Left ventricle myocardium inferior (tissue), 1 donor: ENCODE results near the gene NAV2. TPM values are rescaled to one million over a fixed set of nuclear protein-coding genes. Genes with fewer than 3 reads are reported as not detected.
A peak's percentile ranks its signal among the peaks of the same experiment; 100 is the strongest.

Experiments
- DNase-seq: peaks from one replicate; pipeline ENCODE4 v3.0.0-alpha.2; 2020
- H3K27ac ChIP-seq: fragments of 200-600 bp; replicated peaks from 2 replicates; pipeline ENCODE4 v1.8.0; 2021
- H3K27me3 ChIP-seq: fragments of 200-600 bp; 2 replicates; pipeline ENCODE4 v1.8.0; 2021; ENCODE audit warnings: low read depth
- H3K36me3 ChIP-seq: fragments of 200-600 bp; 2 replicates; pipeline ENCODE4 v1.8.0; 2021
- H3K4me1 ChIP-seq: fragments of 200-600 bp; 2 replicates; pipeline ENCODE4 v1.8.0; 2021
- H3K4me3 ChIP-seq: fragments of 200-600 bp; 2 replicates; pipeline ENCODE4 v1.8.0; 2021; ENCODE audit warnings: mild to moderate bottlenecking, moderate library complexity
- H3K9me3 ChIP-seq: fragments of 200-600 bp; replicated peaks from 2 replicates; pipeline ENCODE4 v1.8.0; 2021
- intact Hi-C: fragments of 100-400 bp; cut with micrococcal nuclease; formaldehyde crosslinking; loops from one replicate; pipeline ENCODE4 v1.11.0; 2022
- total RNA-seq: library from RNA; stranded (reverse); fragmentation: NEBNext Ultra II Directional; extraction: Animal tissue kit (Norgen Biotek cat#: 25700); gene quantifications from one replicate; pipeline ENCODE4 v1.2.1, GENCODE V29; 2021
- TF ChIP-seq, protein P1 (sequence below): fragments of 200-600 bp; IDR thresholded peaks from 2 replicates; pipeline ENCODE4 v1.8.0; 2021; ENCODE audit warnings: antibody characterized with exemption, mild to moderate bottlenecking, borderline replicate concordance
- donor health status: DM: no; HTN: yes; CAD: no; lungs with severe emphysema.

NAV2 gene
- total RNA-seq, 1 donor from 2014 or later = 14.3 TPM

DNA sequence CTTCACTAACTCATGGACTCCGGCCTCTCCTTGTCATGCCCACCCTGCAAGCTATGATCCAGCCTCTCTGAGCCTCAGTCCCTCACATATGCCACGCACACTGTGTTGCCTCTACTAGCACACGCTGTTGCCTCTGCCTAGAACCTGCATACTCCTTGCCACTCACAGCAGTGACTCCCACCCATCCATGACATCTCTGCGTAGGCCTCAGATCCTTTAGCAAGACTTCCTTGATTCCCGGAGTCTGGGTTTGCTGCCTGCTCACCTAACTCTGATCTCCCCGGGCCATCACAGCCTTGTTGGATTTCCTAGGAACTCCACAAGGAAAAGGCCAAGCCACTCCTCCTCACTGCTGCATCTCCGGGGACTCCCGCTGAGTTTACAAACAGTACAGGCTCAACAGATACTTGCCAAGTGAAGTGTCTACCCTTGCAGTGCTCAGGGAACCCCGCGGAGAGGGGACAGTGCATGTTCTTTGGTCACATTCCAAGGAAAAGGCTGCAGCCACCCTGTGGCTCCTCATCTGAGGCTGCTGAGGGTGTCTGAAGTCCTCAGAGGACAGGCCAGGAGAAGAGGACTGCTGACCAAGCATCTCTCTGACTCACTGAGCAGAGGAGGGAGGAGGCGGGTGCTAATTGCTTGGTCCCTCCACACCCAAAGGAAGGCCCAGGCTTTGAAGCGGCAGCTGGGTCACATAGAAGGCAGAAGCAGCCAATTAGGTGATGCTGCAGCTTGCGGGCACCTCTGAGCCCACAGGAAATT, 42.4 kb upstream of the NAV2 start:
- intact Hi-C loops = no loop called here
- Histone ChIP-seq H3K9me3 (no peaks in the 10 kb centered on the region), H3K4me1 (peaks cover 29% of the 10 kb centered on the region), H3K4me3 (no peak overlapping the region), H3K27me3 (no peaks in the 10 kb centered on the region), H3K27ac (no peak overlapping the region), H3K36me3 (no peaks in the 10 kb centered on the region)
- TF ChIP-seq, protein P1, sequence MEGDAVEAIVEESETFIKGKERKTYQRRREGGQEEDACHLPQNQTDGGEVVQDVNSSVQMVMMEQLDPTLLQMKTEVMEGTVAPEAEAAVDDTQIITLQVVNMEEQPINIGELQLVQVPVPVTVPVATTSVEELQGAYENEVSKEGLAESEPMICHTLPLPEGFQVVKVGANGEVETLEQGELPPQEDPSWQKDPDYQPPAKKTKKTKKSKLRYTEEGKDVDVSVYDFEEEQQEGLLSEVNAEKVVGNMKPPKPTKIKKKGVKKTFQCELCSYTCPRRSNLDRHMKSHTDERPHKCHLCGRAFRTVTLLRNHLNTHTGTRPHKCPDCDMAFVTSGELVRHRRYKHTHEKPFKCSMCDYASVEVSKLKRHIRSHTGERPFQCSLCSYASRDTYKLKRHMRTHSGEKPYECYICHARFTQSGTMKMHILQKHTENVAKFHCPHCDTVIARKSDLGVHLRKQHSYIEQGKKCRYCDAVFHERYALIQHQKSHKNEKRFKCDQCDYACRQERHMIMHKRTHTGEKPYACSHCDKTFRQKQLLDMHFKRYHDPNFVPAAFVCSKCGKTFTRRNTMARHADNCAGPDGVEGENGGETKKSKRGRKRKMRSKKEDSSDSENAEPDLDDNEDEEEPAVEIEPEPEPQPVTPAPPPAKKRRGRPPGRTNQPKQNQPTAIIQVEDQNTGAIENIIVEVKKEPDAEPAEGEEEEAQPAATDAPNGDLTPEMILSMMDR = no peak
- DNase-seq = no peak

DNA sequence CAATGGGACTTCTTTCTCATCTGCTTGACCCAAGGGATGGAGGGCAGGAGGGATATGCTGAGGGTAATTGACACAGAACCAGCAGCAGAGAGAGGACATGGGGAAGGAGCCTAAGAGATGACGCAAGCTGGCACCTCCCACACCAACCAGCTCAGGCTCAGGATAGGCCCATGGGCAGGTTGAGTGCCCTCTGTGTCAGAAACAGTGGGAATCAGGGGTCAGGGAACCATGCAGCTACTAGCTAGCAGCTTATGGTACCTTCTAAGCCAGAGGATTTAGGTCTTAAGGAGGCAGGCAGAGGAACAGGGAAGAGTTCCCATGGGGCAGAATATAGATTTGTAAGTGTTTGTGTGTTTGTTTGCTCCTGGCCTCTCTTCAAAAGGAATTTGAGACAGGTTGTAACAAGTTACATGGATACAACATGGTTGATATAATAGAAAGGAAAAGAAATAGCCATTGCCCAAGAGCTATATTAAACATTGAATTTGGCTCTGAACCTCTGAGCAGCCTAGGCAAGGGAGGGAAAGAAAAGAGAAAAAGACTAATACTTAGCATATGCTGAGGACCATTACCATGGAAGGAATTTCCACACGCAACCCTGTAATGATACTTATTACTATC, 39.9 kb upstream of the NAV2 start:
- Histone ChIP-seq H3K4me1 (peaks cover 46% of the 10 kb centered on the region), H3K9me3 (no peaks in the 10 kb centered on the region), H3K27me3 (no peaks in the 10 kb centered on the region), H3K36me3 (no peaks in the 10 kb centered on the region), H3K27ac (peak overlapping the region; percentile 91), H3K4me3 (no peak overlapping the region)
- intact Hi-C loops = no loop called here
- no peak for DNase-seq
- TF ChIP-seq, protein P1 = no peak

- H3K4me1 ChIP-seq = peaks cover 50% of the 10 kb centered on the region
- intact Hi-C loops = no loop called here
- TF ChIP-seq, protein P1 = no peak
- H3K36me3 ChIP-seq = no peaks in the 10 kb centered on the region
- H3K4me3 ChIP-seq = no peak overlapping the region
- no peaks in the 10 kb centered on the region for H3K9me3 ChIP-seq
- H3K27ac ChIP-seq = peak overlapping the region; percentile 91
- DNase-seq = peak; percentile 83
- no peaks in the 10 kb centered on the region for H3K27me3 ChIP-seq
Observed at GRCh38 chr11:19673924-19674729, 38.5 kb upstream of the NAV2 start.

GRCh38 chr11:19674836-19675235, 37.8 kb upstream of the NAV2 start:
- peaks cover 56% of the 10 kb centered on the region for H3K4me1 ChIP-seq
- H3K9me3 ChIP-seq = no peaks in the 10 kb centered on the region
- no peaks in the 10 kb centered on the region for H3K36me3 ChIP-seq
- H3K4me3 ChIP-seq = no peak overlapping the region
- H3K27ac ChIP-seq = peak overlapping the region; percentile 91
- intact Hi-C loops = no loop called here
- TF ChIP-seq, protein P1 = no peak
- no peak for DNase-seq
- no peaks in the 10 kb centered on the region for H3K27me3 ChIP-seq

- H3K4me1 ChIP-seq = peaks cover 62% of the 10 kb centered on the region
- H3K4me3 ChIP-seq = no peak overlapping the region
- H3K27me3 ChIP-seq = no peaks in the 10 kb centered on the region
- H3K27ac ChIP-seq = peak overlapping the region; percentile 91
- intact Hi-C loops = no loop called here
- DNase-seq = no peak
- no peaks in the 10 kb centered on the region for H3K36me3 ChIP-seq
- TF ChIP-seq, protein P1 = no peak
- no peaks in the 10 kb centered on the region for H3K9me3 ChIP-seq
Observed at GRCh38 chr11:19675397-19675796, 37.2 kb upstream of the NAV2 start.
